T-helper 1 cell treated with Interleukin-12 subunit alpha and Interleukin-12 subunit beta and Interleukin-4 antibody, amounts not matched to agents 30 ng/mL and 1 ng/mL, for 36 hours (primary cell): Measurements from ENCODE around the gene OR51E1. TPM values are rescaled to one million over a fixed set of nuclear protein-coding genes. Genes with fewer than 3 reads are reported as not detected.

ENCODE experiments used
- total RNA-seq: library from RNA; stranded (reverse); gene quantifications from 2 replicates; pipeline ENCODE4 v1.2.3, GENCODE V29; 2022

Gene OR51E1
- total RNA-seq, 1 donor from 2014 or later: not detected

Other genes with a start within 250 kb of the OR51E1 start
- gene OR52K2, start 194.7 kb upstream of the OR51E1 start, total RNA-seq: not detected in 2 replicates
- 0.05 TPM in 1 of 2 replicates, not detected in the other for gene OR52K1, start 161.3 kb upstream of the OR51E1 start, total RNA-seq
- gene OR52M1, start 98.8 kb upstream of the OR51E1 start, total RNA-seq: not detected in 2 replicates
- gene OR52I2, start 62.2 kb upstream of the OR51E1 start, total RNA-seq: not detected in 2 replicates
- gene OR52I1, start 49.9 kb upstream of the OR51E1 start, total RNA-seq: 0.07 TPM in 1 of 2 replicates, not detected in the other
- 11.0 and 11.8 TPM in 2 replicates for gene TRIM68, start 35.8 kb upstream of the OR51E1 start, total RNA-seq
- gene OR51D1, start 6.5 kb upstream of the OR51E1 start, total RNA-seq: not detected in 2 replicates
- gene OR51E2, start 53.9 kb downstream of the OR51E1 start, total RNA-seq: not detected in 2 replicates
- not detected in 2 replicates for gene MMP26, start 60.8 kb downstream of the OR51E1 start, total RNA-seq
- not detected in 2 replicates for gene OR51F1, start 126.0 kb downstream of the OR51E1 start, total RNA-seq
- not detected in 2 replicates for gene OR52R1, start 160.4 kb downstream of the OR51E1 start, total RNA-seq
- gene OR51F2, start 177.3 kb downstream of the OR51E1 start, total RNA-seq: not detected in 2 replicates
- not detected in 2 replicates for gene OR51S1, start 205.2 kb downstream of the OR51E1 start, total RNA-seq
- gene OR51T1, start 237.9 kb downstream of the OR51E1 start, total RNA-seq: not detected in 2 replicates